ENCODE results near the gene RBM15. TPM values are rescaled to one million over a fixed set of nuclear protein-coding genes. Genes with fewer than 3 reads are reported as not detected.

RBM15 gene
- total and polyA plus RNA-seq, 4 experiments from 2014 or later, result 6.8 to 51.4 (median 29.3) TPM

DNA sequence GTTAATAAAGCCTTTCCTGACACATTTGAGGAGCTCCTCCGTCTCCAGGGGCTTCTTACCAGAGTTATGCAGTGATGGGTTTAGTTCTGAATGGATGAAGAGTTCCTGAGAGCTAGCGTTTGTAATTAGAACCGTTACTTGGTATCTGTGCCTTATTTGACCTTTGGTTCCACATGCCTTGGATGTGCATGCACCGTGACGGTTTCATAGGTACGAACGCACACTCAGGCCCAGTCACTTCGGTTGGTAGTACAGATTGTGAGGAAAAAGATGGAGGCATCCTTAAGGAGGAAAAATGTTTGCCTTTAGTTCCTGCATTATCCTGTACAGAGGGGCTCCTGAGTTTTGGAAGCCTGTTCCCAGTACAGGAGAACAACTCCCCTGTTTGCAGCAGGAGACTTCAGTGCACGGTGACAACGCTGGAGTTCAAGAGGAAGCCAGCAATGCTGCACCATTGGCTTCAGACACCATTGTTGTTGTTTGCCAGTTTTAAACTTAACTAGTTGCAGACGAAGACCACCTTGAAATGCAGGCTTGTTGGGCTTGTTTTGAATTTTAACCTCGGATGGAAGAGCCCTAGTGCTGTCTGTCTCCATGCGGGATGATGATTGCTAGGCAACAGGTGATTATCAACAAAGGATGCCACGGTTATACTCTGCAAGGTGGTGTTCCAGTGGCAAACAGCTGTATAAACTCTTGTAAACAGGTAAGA lies 8.2 kb downstream of the RBM15 start:
- Histone ChIP-seq H3K4me1 (ENCODE audit: insufficient read depth, low read length) (peaks cover 90% of the 10 kb centered on the region), H3K9me3 (ENCODE audit: control insufficient read depth in 1 of 2, low read length in 2 of 2) (no peaks in the 10 kb centered on the region), H3K27me3 (ENCODE audit: insufficient read depth, low read length) (no peaks in the 10 kb centered on the region), H3K36me3 (ENCODE audit: insufficient read depth, low read length) (peaks cover 15% of the 10 kb centered on the region), H3K4me3 (ENCODE audit: low read length in 2 of 2) (no peak overlapping the region), H3K27ac (ENCODE audit: low read depth, low read length) (no peak overlapping the region)
- CTCF ChIA-PET (ENCODE audit: partially characterized antibody), result interaction anchor here (2.8 kb wide), 1 partner anchor 8 kb away, joined by 10 read pairs; the partner anchor contains the start of gene RBM15
- peaks cover 45 to 51% of the 10 kb centered on the region in 2 donors for H3K36me3 Mint-ChIP-seq
- peak overlapping the region in 6 of 8 donors; percentile 17 to 59 (median 36) for H3K4me3 Mint-ChIP-seq
- no peaks in the 10 kb centered on the region for H3K27me3 Mint-ChIP-seq
- H3K27ac Mint-ChIP-seq, result peak overlapping the region in 2 of 7 donors; percentile 1 to 3
- intact Hi-C loops (cut with micrococcal nuclease), result no loop called here
- H3K4me1 Mint-ChIP-seq, result peaks cover 65 to 95% (median 80%) of the 10 kb centered on the region in 4 donors
- no peak for DNase-seq
- H3K9me3 Mint-ChIP-seq, result no peaks in the 10 kb centered on the region
- POLR2A ChIA-PET (ENCODE audit: partially characterized antibody), result interaction anchor here (4.3 kb wide), 1 partner anchor 8 kb away, joined by 43 read pairs; the partner anchor contains the start of gene RBM15

DNA sequence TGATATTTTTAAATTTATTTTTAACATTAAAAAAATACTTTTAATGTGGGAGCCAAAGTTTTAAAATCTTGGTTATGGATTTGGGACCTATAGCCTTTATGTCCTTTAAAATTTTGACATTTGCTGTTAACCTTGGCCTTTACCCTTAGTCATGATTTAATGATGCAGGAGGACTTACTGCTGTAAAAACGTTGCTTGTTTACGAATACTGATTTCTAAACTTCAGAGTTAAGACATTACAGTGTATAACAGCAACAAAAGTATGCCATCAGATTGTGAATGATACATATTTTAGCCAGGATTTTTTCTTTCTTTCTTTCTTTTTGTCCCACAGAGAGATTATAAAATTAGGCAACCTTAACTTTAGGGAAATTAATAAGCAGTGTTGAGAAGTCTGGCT lies 8.9 kb downstream of the RBM15 start:
- peak overlapping the region in 2 of 7 donors; percentile 57 to 84 for H3K27ac Mint-ChIP-seq
- peaks cover 83% of the 10 kb centered on the region for H3K4me1 ChIP-seq (ENCODE audit: insufficient read depth, low read length)
- DNase-seq, result no peak
- H3K4me3 ChIP-seq (ENCODE audit: low read length in 2 of 2), result no peak overlapping the region
- peaks cover 59 to 90% (median 74%) of the 10 kb centered on the region in 4 donors for H3K4me1 Mint-ChIP-seq
- intact Hi-C loops (cut with micrococcal nuclease), result no loop called here
- ChIA-PET CTCF (ENCODE audit: partially characterized antibody) (interaction anchor here (1.8 to 2.8 kb wide), 2 partner anchors 9 to 141 kb away, joined by 3 to 10 read pairs; partner anchors contain the start of gene RBM15), POLR2A (ENCODE audit: partially characterized antibody) (interaction anchor here (4.3 kb wide), 1 partner anchor 9 kb away, joined by 43 read pairs; the partner anchor contains the start of gene RBM15)
- no peaks in the 10 kb centered on the region for H3K9me3 ChIP-seq (ENCODE audit: control insufficient read depth in 1 of 2, low read length in 2 of 2)
- H3K27me3 Mint-ChIP-seq, result no peaks in the 10 kb centered on the region
- H3K9me3 Mint-ChIP-seq, result no peaks in the 10 kb centered on the region
- H3K27ac ChIP-seq (ENCODE audit: low read depth, low read length), result no peak overlapping the region
- H3K36me3 Mint-ChIP-seq, result peaks cover 41 to 46% of the 10 kb centered on the region in 2 donors
- H3K4me3 Mint-ChIP-seq, result peak overlapping the region in 4 of 8 donors; percentile 15 to 65 (median 39)
- H3K36me3 ChIP-seq (ENCODE audit: insufficient read depth, low read length), result peaks cover 15% of the 10 kb centered on the region
- no peaks in the 10 kb centered on the region for H3K27me3 ChIP-seq (ENCODE audit: insufficient read depth, low read length)

- intact Hi-C loops (cut with micrococcal nuclease), result no loop called here
- H3K27me3 Mint-ChIP-seq, result no peaks in the 10 kb centered on the region
- peaks cover 15% of the 10 kb centered on the region for H3K36me3 ChIP-seq (ENCODE audit: insufficient read depth, low read length)
- no peaks in the 10 kb centered on the region for H3K27me3 ChIP-seq (ENCODE audit: insufficient read depth, low read length)
- peaks cover 57 to 90% (median 74%) of the 10 kb centered on the region in 4 donors for H3K4me1 Mint-ChIP-seq
- DNase-seq, result no peak
- peaks cover 75% of the 10 kb centered on the region for H3K4me1 ChIP-seq (ENCODE audit: insufficient read depth, low read length)
- H3K9me3 ChIP-seq (ENCODE audit: control insufficient read depth in 1 of 2, low read length in 2 of 2), result no peaks in the 10 kb centered on the region
- ChIA-PET CTCF (ENCODE audit: partially characterized antibody) (interaction anchor here (1.0 to 2.8 kb wide), 6 partner anchors 10 to 152 kb away, joined by 3 to 10 read pairs (median 4); partner anchors contain the start of genes LAMTOR5 and RBM15), POLR2A (ENCODE audit: partially characterized antibody) (interaction anchor here (4.3 kb wide), 1 partner anchor 10 kb away, joined by 43 read pairs; the partner anchor contains the start of gene RBM15)
- H3K27ac ChIP-seq (ENCODE audit: low read depth, low read length), result no peak overlapping the region
- H3K4me3 ChIP-seq (ENCODE audit: low read length in 2 of 2), result no peak overlapping the region
- peaks cover 35 to 44% of the 10 kb centered on the region in 2 donors for H3K36me3 Mint-ChIP-seq
- H3K27ac Mint-ChIP-seq, result peak overlapping the region in 1 of 7 donors; percentile 32
- H3K4me3 Mint-ChIP-seq, result peak overlapping the region in 4 of 8 donors; percentile 5 to 65 (median 44)
- H3K9me3 Mint-ChIP-seq, result no peaks in the 10 kb centered on the region
Measured at GRCh38 chr1:110348771-110349170, 9.6 kb downstream of the RBM15 start.

GRCh38 chr1:110350360-110350759 lies 11.2 kb downstream of the RBM15 start:
- Mint-ChIP-seq H3K27ac (peak overlapping the region in 1 of 7 donors; percentile 9), H3K9me3 (no peaks in the 10 kb centered on the region), H3K4me1 (peaks cover 54 to 83% (median 67%) of the 10 kb centered on the region in 4 donors), H3K4me3 (peak overlapping the region in 4 of 8 donors; percentile 12 to 66 (median 32)), H3K27me3 (no peaks in the 10 kb centered on the region), H3K36me3 (peaks cover 26 to 41% of the 10 kb centered on the region in 2 donors)
- H3K4me1 ChIP-seq (ENCODE audit: insufficient read depth, low read length), result peaks cover 59% of the 10 kb centered on the region
- intact Hi-C loops (cut with micrococcal nuclease), result no loop called here
- no peaks in the 10 kb centered on the region for H3K27me3 ChIP-seq (ENCODE audit: insufficient read depth, low read length)
- POLR2A ChIA-PET (ENCODE audit: partially characterized antibody), result interaction anchor here (4.3 kb wide), 1 partner anchor 11 kb away, joined by 43 read pairs; the partner anchor contains the start of gene RBM15
- H3K36me3 ChIP-seq (ENCODE audit: insufficient read depth, low read length), result peaks cover 15% of the 10 kb centered on the region
- no peak overlapping the region for H3K4me3 ChIP-seq (ENCODE audit: low read length in 2 of 2)
- CTCF ChIA-PET (ENCODE audit: partially characterized antibody), result interaction anchor here (1.9 kb wide), 1 partner anchor 58 kb away, joined by 9 read pairs; the partner anchor contains the start of gene LAMTOR5
- H3K27ac ChIP-seq (ENCODE audit: low read depth, low read length), result no peak overlapping the region
- no peaks in the 10 kb centered on the region for H3K9me3 ChIP-seq (ENCODE audit: control insufficient read depth in 1 of 2, low read length in 2 of 2)
- no peak for DNase-seq

DNA sequence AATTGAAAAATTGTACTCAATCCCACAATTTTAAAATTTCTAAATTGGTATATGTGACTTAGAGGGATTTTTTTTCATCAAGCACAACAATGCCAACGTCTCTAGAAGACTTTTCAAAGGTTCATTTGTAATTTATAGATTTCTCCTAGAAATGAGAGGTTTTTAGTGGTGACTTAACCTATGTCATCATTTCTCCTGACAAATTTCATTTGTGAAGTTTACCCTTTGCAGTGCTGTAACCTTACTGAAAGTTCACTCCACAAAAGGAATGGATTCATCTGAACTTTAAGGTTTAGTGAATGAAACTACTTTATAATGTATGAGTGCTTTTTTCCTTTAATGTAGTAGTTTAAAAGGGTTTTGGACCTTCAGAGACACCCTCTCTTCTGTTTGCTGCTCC lies 16.1 kb downstream of the RBM15 start:
- Mint-ChIP-seq H3K27me3 (no peaks in the 10 kb centered on the region), H3K27ac (no peak overlapping the region), H3K4me1 (peaks cover 30 to 44% (median 37%) of the 10 kb centered on the region in 4 donors), H3K36me3 (peaks cover 17 to 32% of the 10 kb centered on the region in 2 donors), H3K9me3 (no peaks in the 10 kb centered on the region), H3K4me3 (no peak overlapping the region)
- intact Hi-C loops (cut with micrococcal nuclease), result no loop called here
- DNase-seq, result no peak
- Histone ChIP-seq H3K4me3 (ENCODE audit: low read length in 2 of 2) (no peak overlapping the region), H3K4me1 (ENCODE audit: insufficient read depth, low read length) (peaks cover 14% of the 10 kb centered on the region), H3K27me3 (ENCODE audit: insufficient read depth, low read length) (no peaks in the 10 kb centered on the region), H3K27ac (ENCODE audit: low read depth, low read length) (no peak overlapping the region), H3K9me3 (ENCODE audit: control insufficient read depth in 1 of 2, low read length in 2 of 2) (no peaks in the 10 kb centered on the region), H3K36me3 (ENCODE audit: insufficient read depth, low read length) (no peaks in the 10 kb centered on the region)
- CTCF ChIA-PET (ENCODE audit: partially characterized antibody), result no interaction called here
- POLR2A ChIA-PET (ENCODE audit: partially characterized antibody), result no interaction called here

GRCh38 chr1:110356379-110356778 lies 17.2 kb downstream of the RBM15 start:
- peaks cover 23 to 39% (median 32%) of the 10 kb centered on the region in 4 donors for H3K4me1 Mint-ChIP-seq
- no peaks in the 10 kb centered on the region for H3K27me3 Mint-ChIP-seq
- H3K27me3 ChIP-seq (ENCODE audit: insufficient read depth, low read length), result no peaks in the 10 kb centered on the region
- DNase-seq, result no peak
- H3K4me1 ChIP-seq (ENCODE audit: insufficient read depth, low read length), result peaks cover 4% of the 10 kb centered on the region
- ChIA-PET POLR2A (ENCODE audit: partially characterized antibody) (interaction anchor here (1.0 kb wide), 1 partner anchor 17 kb away, joined by 4 read pairs; the partner anchor contains the start of gene RBM15), CTCF (ENCODE audit: partially characterized antibody) (no interaction called here)
- no peaks in the 10 kb centered on the region for H3K9me3 Mint-ChIP-seq
- intact Hi-C loops (cut with micrococcal nuclease), result no loop called here
- no peak overlapping the region for H3K4me3 ChIP-seq (ENCODE audit: low read length in 2 of 2)
- H3K36me3 ChIP-seq (ENCODE audit: insufficient read depth, low read length), result no peaks in the 10 kb centered on the region
- peak overlapping the region in 1 of 8 donors; percentile 23 for H3K4me3 Mint-ChIP-seq
- H3K36me3 Mint-ChIP-seq, result peaks cover 20 to 31% of the 10 kb centered on the region in 2 donors
- H3K27ac Mint-ChIP-seq, result peak overlapping the region in 2 of 7 donors; percentile 20 to 32
- H3K9me3 ChIP-seq (ENCODE audit: control insufficient read depth in 1 of 2, low read length in 2 of 2), result no peaks in the 10 kb centered on the region
- H3K27ac ChIP-seq (ENCODE audit: low read depth, low read length), result no peak overlapping the region

DNA sequence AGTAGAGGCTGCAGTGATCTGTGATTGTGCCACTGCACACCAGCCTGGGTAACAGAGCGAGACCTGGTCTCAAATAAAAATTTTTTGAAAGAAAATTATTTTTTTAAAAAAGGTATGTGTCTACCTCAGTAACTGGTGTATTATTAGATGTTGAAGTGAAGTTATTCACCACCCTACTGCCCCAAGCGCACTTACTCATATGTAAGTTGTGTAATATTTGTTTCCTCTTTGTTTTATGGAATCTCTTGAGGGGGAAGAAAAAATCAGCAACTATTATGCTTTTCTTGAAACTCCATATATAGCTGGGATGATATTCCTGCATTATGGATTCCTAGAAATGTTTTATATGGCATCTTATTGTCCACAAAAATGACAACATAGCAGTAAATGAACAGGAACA lies 21.3 kb downstream of the RBM15 start:
- intact Hi-C loops (cut with micrococcal nuclease), result no loop called here
- H3K36me3 ChIP-seq (ENCODE audit: insufficient read depth, low read length), result no peaks in the 10 kb centered on the region
- no peaks in the 10 kb centered on the region for H3K9me3 ChIP-seq (ENCODE audit: control insufficient read depth in 1 of 2, low read length in 2 of 2)
- no peak overlapping the region for H3K27ac ChIP-seq (ENCODE audit: low read depth, low read length)
- POLR2A ChIA-PET (ENCODE audit: partially characterized antibody), result interaction anchor here (0.7 kb wide), 1 partner anchor 22 kb away, joined by 3 read pairs; the partner anchor contains the start of gene RBM15
- H3K4me1 Mint-ChIP-seq, result peaks cover 15 to 32% (median 20%) of the 10 kb centered on the region in 4 donors
- no peaks in the 10 kb centered on the region for H3K9me3 Mint-ChIP-seq
- H3K4me1 ChIP-seq (ENCODE audit: insufficient read depth, low read length), result no peaks in the 10 kb centered on the region
- H3K27me3 Mint-ChIP-seq, result no peaks in the 10 kb centered on the region
- no peak overlapping the region for H3K4me3 ChIP-seq (ENCODE audit: low read length in 2 of 2)
- DNase-seq, result no peak
- peaks cover 33 to 38% of the 10 kb centered on the region in 2 donors for H3K36me3 Mint-ChIP-seq
- no peaks in the 10 kb centered on the region for H3K27me3 ChIP-seq (ENCODE audit: insufficient read depth, low read length)
- H3K27ac Mint-ChIP-seq, result peak overlapping the region in 1 of 7 donors; percentile 46
- CTCF ChIA-PET (ENCODE audit: partially characterized antibody), result interaction anchor here (1.1 to 1.4 kb wide), 2 partner anchors 22 to 52 kb away, joined by 3 read pairs; no protein-coding TSS in a partner anchor
- no peak overlapping the region for H3K4me3 Mint-ChIP-seq
